GM12878 (cell line): ENCODE results near the gene ATF7. TPM values are rescaled to one million over a fixed set of nuclear protein-coding genes. Genes with fewer than 3 reads are reported as not detected.

Experiments
- ATAC-seq: fragments of 200-7000 bp; cut with Tn5 transposase; 3 replicates; pipeline ENCODE4 v1.9.1; 2020; ENCODE audit warnings: mild to moderate bottlenecking, moderate library complexity
- BruUV-seq: library from RNA; stranded (reverse); fragments of 400-500 nt; replicated peaks from 2 replicates; lab custom pipeline; 2021; lab: Mats Ljungman, UMichigan
- CTCF ChIA-PET: fragments of 300-600 bp; sonication (Branson Sonifier 250); formaldehyde crosslinking; extraction: SDS; loops from one replicate; lab custom pipeline; 2021; ENCODE audit warnings: inconsistent platforms; lab: Yijun Ruan, JAX
- POLR2A ChIA-PET: fragments of 350-600 bp; formaldehyde crosslinking; extraction: SDS; loops from one replicate; lab custom pipeline; 2021; ENCODE audit warnings: inconsistent platforms; lab: Charles Lee
- RAD21 ChIA-PET: fragments of 300-600 bp; sonication (Branson Sonifier 250); formaldehyde crosslinking; loops from one replicate; lab custom pipeline; 2023; ENCODE audit warnings: antibody characterized with exemption; ENCODE audit not compliant: unreplicated experiment; lab: Charles Lee
- SMC1A ChIA-PET: fragments of 300-600 bp; sonication (Branson Sonifier 250); formaldehyde crosslinking; loops from one replicate; lab custom pipeline; 2023; ENCODE audit not compliant: unreplicated experiment, uncharacterized antibody; lab: Charles Lee
- DNase-seq: peaks from one replicate; pipeline ENCODE4 v3.0.0-alpha.2; 2011; ENCODE audit warnings: low read depth, low spot score
- FAIRE-seq: peaks from 3 replicates; lab custom pipeline; 2011; peaks lifted over from hg19 to GRCh38; lab: Jason Lieb, UNC
- H2AFZ ChIP-seq: 2 replicates; pipeline ENCODE4 v1.6.0; 2011; ENCODE audit warnings: low read depth, low read length, control low read depth; ENCODE audit not compliant: control insufficient read depth
- H3K27ac ChIP-seq: 2 replicates; pipeline ENCODE4 v1.5.1; 2011; ENCODE audit warnings: control low read depth; ENCODE audit not compliant: control insufficient read depth, insufficient read depth
- H3K27me3 ChIP-seq, 2 experiments: replicated peaks in 1 of 2; 2 replicates each; pipeline versions ENCODE4 v1.6.0 to v1.6.1; 2011; ENCODE audit warnings: low read length in 1 of 2; ENCODE audit not compliant: control insufficient read depth in 2 of 2, insufficient read depth in 2 of 2
- H3K36me3 ChIP-seq, 2 experiments: 2 replicates each; pipeline ENCODE4 v1.5.1; 2011; ENCODE audit warnings: low read length in 1 of 2; ENCODE audit not compliant: control insufficient read depth in 2 of 2, insufficient read depth in 2 of 2
- H3K4me1 ChIP-seq: 2 replicates; pipeline ENCODE4 v1.6.1; 2011; ENCODE audit warnings: mild to moderate bottlenecking, low read length, moderate library complexity, mixed read lengths; ENCODE audit not compliant: control insufficient read depth, insufficient read depth
- H3K4me2 ChIP-seq: 2 replicates; pipeline ENCODE4 v1.6.0; 2011; ENCODE audit warnings: control low read depth; ENCODE audit not compliant: control insufficient read depth, insufficient read depth
- H3K4me3 ChIP-seq: fragments of 200-600 bp; sonication (generic); 2 replicates; pipeline ENCODE4 v1.5.1; 2016
- H3K79me2 ChIP-seq: 2 replicates; pipeline ENCODE4 v1.6.0; 2011; ENCODE audit warnings: low read length; ENCODE audit not compliant: control insufficient read depth, insufficient read depth
- H3K9ac ChIP-seq: 2 replicates; pipeline ENCODE4 v1.8.0; 2011; ENCODE audit warnings: low read length, control low read depth, mixed read lengths; ENCODE audit not compliant: control insufficient read depth, insufficient read depth
- H3K9me3 ChIP-seq: replicated peaks from 3 replicates; pipeline ENCODE4 v1.5.1; 2011; ENCODE audit warnings: mild to moderate bottlenecking, low read length; ENCODE audit not compliant: control insufficient read depth, insufficient read depth
- H4K20me1 ChIP-seq: 2 replicates; pipeline ENCODE4 v1.6.0; 2011; ENCODE audit not compliant: control insufficient read depth, insufficient read depth
- CREB1 ChIP-seq: IDR thresholded peaks from 2 replicates; pipeline ENCODE4 v1.6.1; 2012; ENCODE audit warnings: low read depth, mild to moderate bottlenecking, inconsistent platforms
- E4F1 ChIP-seq: fragments of 450-650 bp; IDR thresholded peaks from 2 replicates; pipeline ENCODE4 v1.6.1; 2018; ENCODE audit warnings: borderline replicate concordance, mild to moderate bottlenecking; ENCODE audit not compliant: partially characterized antibody
- EGR1 ChIP-seq, 2 experiments: IDR thresholded peaks; 1 replicate in 1 of 2; 2 replicates in 1 of 2; pipeline ENCODE4 v1.6.1; 2011 to 2012; ENCODE audit warnings: low read depth in 2 of 2, low read length in 2 of 2, borderline replicate concordance in 1 of 2, mild to moderate bottlenecking in 1 of 2, moderate library complexity in 1 of 2
- EP300 ChIP-seq, 2 experiments: fragments of 150-350 bp in 1 of 2; IDR thresholded peaks; 2 replicates each; pipeline ENCODE4 v1.6.1; 2011 to 2012; ENCODE audit warnings: low read depth in 2 of 2, low read length in 2 of 2, borderline replicate concordance in 1 of 2, improper control_type of control experiment in 1 of 2, inconsistent platforms in 1 of 2; ENCODE audit not compliant: control insufficient read depth in 1 of 2
- FOXM1 ChIP-seq: IDR thresholded peaks from 2 replicates; pipeline ENCODE4 v1.6.1; 2012; ENCODE audit warnings: low read depth, mild to moderate bottlenecking, inconsistent platforms, low read length, moderate library complexity
- IKZF1 ChIP-seq: fragments of 450-650 bp; conservative IDR thresholded peaks from 2 replicates; pipeline ENCODE4 v1.6.1; 2017; ENCODE audit warnings: antibody characterized with exemption, mild to moderate bottlenecking
- MEF2A ChIP-seq: IDR thresholded peaks from 2 replicates; pipeline ENCODE4 v1.6.1; 2011; ENCODE audit warnings: low read depth, mild to moderate bottlenecking, low read length, moderate library complexity; ENCODE audit not compliant: insufficient read depth
- MLLT1 ChIP-seq: fragments of 450-650 bp; IDR thresholded peaks from 2 replicates; pipeline ENCODE4 v1.6.1; 2016; ENCODE audit warnings: mild to moderate bottlenecking
- MXI1 ChIP-seq: fragments of 150-350 bp; IDR thresholded peaks from 2 replicates; pipeline ENCODE4 v1.6.1; 2011; ENCODE audit warnings: low read depth, mild to moderate bottlenecking, inconsistent platforms, low read length, improper control_type of control experiment
- SMARCA5 ChIP-seq: fragments of 450-650 bp; IDR thresholded peaks from 2 replicates; pipeline ENCODE4 v1.6.1; 2017; ENCODE audit warnings: mild to moderate bottlenecking
- SREBF2 ChIP-seq: IDR thresholded peaks from 2 replicates; pipeline ENCODE4 v1.6.1; 2012; ENCODE audit warnings: mild to moderate bottlenecking, low read length
- STAT3 ChIP-seq: IDR thresholded peaks from 2 replicates; pipeline ENCODE4 v1.6.1; 2011; ENCODE audit warnings: low read depth, low read length, improper control_type of control experiment
- TAF1 ChIP-seq: IDR thresholded peaks from 2 replicates; pipeline ENCODE4 v1.6.1; 2011; ENCODE audit warnings: mild to moderate bottlenecking, low read depth, low read length, borderline replicate concordance
- TARDBP ChIP-seq: IDR thresholded peaks from 2 replicates; pipeline ENCODE4 v1.6.1; 2016; ENCODE audit warnings: borderline replicate concordance
- USF1 ChIP-seq: IDR thresholded peaks from 2 replicates; pipeline ENCODE4 v1.6.1; 2011; ENCODE audit warnings: borderline replicate concordance, low read depth, mild to moderate bottlenecking, moderate library complexity, mixed read lengths, low read length; ENCODE audit not compliant: insufficient read depth; ENCODE audit errors: extremely low read length
- ZBTB11 ChIP-seq: fragments of 450-650 bp; formaldehyde crosslinking; IDR thresholded peaks from 2 replicates; pipeline ENCODE4 v1.5.0; 2022; ENCODE audit warnings: mild to moderate bottlenecking, missing genetic modification characterization
- WGBS: methylation state at CpG from one replicate; pipeline ENCODE4 v1.1.6; 2016; ENCODE audit warnings: low lambda C conversion rate; ENCODE audit not compliant: insufficient replicate concordance, insufficient coverage; ENCODE audit errors: missing lambda C conversion rate; 5-methylcytosine and 5-hydroxymethylcytosine counted together
- in situ Hi-C: fragments of 300-500 bp; cut with MboI; formaldehyde crosslinking; loops from 9 replicates; pipeline ENCODE4 v1.14.3; 2018; ENCODE audit warnings: mixed read lengths
- intact Hi-C: fragments of 100-400 bp; cut with micrococcal nuclease; formaldehyde crosslinking; loops from one replicate; pipeline ENCODE4 v1.14.2; 2022; ENCODE audit not compliant: unreplicated experiment
- polyA plus RNA-seq, 11 experiments: library from polyadenylated mRNA; depleted of rRNA in 4 of 11; unstranded in 6 of 11; stranded (reverse) in 5 of 11; fragments of >200 nt; fragmentation: Nextera tagmentation in 4 of 11; fragmentation: Illumina TruSeq in 1 of 11; extraction: Ambion mirVana in 4 of 11; extraction: Trizol in 1 of 11; gene quantifications; 1 replicate in 1 of 11; 2 replicates in 10 of 11; pipeline versions ENCODE4 v1.2.1 to v1.2.3, GENCODE V29; 2011 to 2016; ENCODE audit warnings: inconsistent platforms in 2 of 11, missing spikeins in 2 of 11, low read depth in 1 of 11
- total RNA-seq, 4 experiments: library from RNA; depleted of rRNA in 3 of 4; stranded (reverse); fragments of >200 nt in 3 of 4; fragmentation: Illumina TruSeq in 1 of 4; extraction: Trizol in 1 of 4; gene quantifications; 2 replicates each; pipeline versions ENCODE4 v1.2.1 to v1.2.3, GENCODE V29; 2013 to 2021

ATF7 gene
- total and polyA plus RNA-seq, 10 of the 15 experiments (the other 5 are each of a cell fraction or from before 2014, with no cell fraction given): 9.1 to 30.7 (median 21.8) TPM

GRCh38 chr12:53627919-53628318 is 1.7 kb upstream of the ATF7 start:
- ATAC-seq: no peak
- Histone ChIP-seq H3K9me3 (no peaks in the 10 kb centered on the region), H3K79me2 (peaks cover 32% of the 10 kb centered on the region), H2AFZ (no peak overlapping the region), H3K4me1 (no peaks in the 10 kb centered on the region), H3K9ac (no peak overlapping the region), H3K4me3 (no peak overlapping the region), H3K36me3 (no peaks in the 10 kb centered on the region), H3K4me2 (no peak overlapping the region), H3K27me3 (no peaks in the 10 kb centered on the region), H4K20me1 (no peaks in the 10 kb centered on the region), H3K27ac (no peak overlapping the region)
- no peak for FAIRE-seq
- SMC1A ChIA-PET: interaction anchor here (1.0 to 2.1 kb wide), 4 partner anchors 11 to 84 kb away, joined by 3 to 10 read pairs (median 7); partner anchors contain the start of gene ATP5MC2
- intact Hi-C loops: loop anchor here (2.0 kb wide), 1 partner anchor 49 kb away; the partner anchor contains the start of gene ATP5MC2
- no peak for DNase-seq
- in situ Hi-C loops: no loop called here
- WGBS: 90% methylated on average over 11 of the region's 11 CpGs
- POLR2A ChIA-PET: no interaction called here
- TF ChIP-seq TAF1 (no peak), USF1 (no peak), STAT3 (no peak), FOXM1 (no peak), SREBF2 (no peak), MXI1 (no peak), SMARCA5 (no peak), CREB1 (no peak), MLLT1 (no peak), ZBTB11 (CRISPR knock-in tag) (no peak), MEF2A (no peak), TARDBP (no peak), E4F1 (no peak), EGR1 (IDR thresholded peaks at IDR 0.05; ENCODE audit: borderline replicate concordance in 1 of 2, low read depth in 2 of 2, low read length in 2 of 2) (no peak), IKZF1 (no peak), EP300 (IDR thresholded peaks at IDR 0.05; ENCODE audit: borderline replicate concordance in 1 of 2, control insufficient read depth in 1 of 2, low read depth in 2 of 2, low read length in 2 of 2) (no peak)
- CTCF ChIA-PET: interaction anchor here (2.4 to 3.2 kb wide), 3 partner anchors 9 to 84 kb away, joined by 6 to 21 read pairs (median 9); partner anchors contain the start of gene ATP5MC2
- BruUV-seq: no TSS peak
- RAD21 ChIA-PET: no interaction called here
